PC-9 (cell line): ENCODE measurements around the gene CNTN4. TPM values are rescaled to one million over a fixed set of nuclear protein-coding genes. Genes with fewer than 3 reads are reported as not detected.

Experiments used
- BruUV-seq: library from RNA; stranded (reverse); fragments of 400-500 nt; replicated peaks from 2 replicates; lab custom pipeline; 2021; lab: Mats Ljungman, UMichigan
- CTCF ChIA-PET: fragments of 300-600 bp; sonication (Branson Sonifier 250); formaldehyde crosslinking; loops from one replicate; lab custom pipeline; 2022; ENCODE audit warnings: antibody characterized with exemption; lab: Charles Lee
- POLR2A ChIA-PET: fragments of 300-600 bp; sonication (Branson Sonifier 250); formaldehyde crosslinking; loops from one replicate; lab custom pipeline; 2022; ENCODE audit warnings: antibody characterized with exemption; ENCODE audit not compliant: unreplicated experiment; lab: Charles Lee
- DNase-seq, 2 experiments: peaks; one replicate each; pipeline versions ENCODE4 v3.0.0 to v3.0.0-alpha.2; 2015 to 2022; ENCODE audit warnings: mixed read lengths in 1 of 2
- H2AFZ ChIP-seq: fragments of 200-600 bp; sonication (generic); 2 replicates; pipeline ENCODE4 v1.8.1; 2017; ENCODE audit warnings: antibody characterized with exemption
- H3F3A ChIP-seq: fragments of 200-600 bp; sonication (generic); 2 replicates; pipeline ENCODE4 v1.8.1; 2017; ENCODE audit warnings: antibody characterized with exemption, mild to moderate bottlenecking, low read depth; ENCODE audit not compliant: insufficient read depth
- H3K27ac ChIP-seq: fragments of 200-600 bp; sonication (generic); 2 replicates; pipeline ENCODE4 v1.6.1; 2016; ENCODE audit warnings: mixed run types
- H3K27me3 ChIP-seq: fragments of 200-600 bp; sonication (generic); 2 replicates; pipeline ENCODE4 v1.6.1; 2016; ENCODE audit warnings: low read depth, mixed run types; ENCODE audit not compliant: insufficient read depth
- H3K36me3 ChIP-seq: fragments of 200-600 bp; sonication (generic); 2 replicates; pipeline ENCODE4 v1.6.1; 2016; ENCODE audit warnings: low read depth, mixed run types
- H3K4me1 ChIP-seq: fragments of 200-600 bp; sonication (generic); replicated peaks from 2 replicates; pipeline ENCODE4 v1.6.1; 2016; ENCODE audit warnings: mixed run types; ENCODE audit not compliant: insufficient read depth
- H3K4me2 ChIP-seq: fragments of 200-600 bp; sonication (generic); 2 replicates; pipeline ENCODE4 v1.6.1; 2017; ENCODE audit warnings: mixed run types
- H3K4me3 ChIP-seq: fragments of 200-600 bp; sonication (generic); 2 replicates; pipeline ENCODE4 v1.6.1; 2016; ENCODE audit warnings: mixed run types
- H3K79me2 ChIP-seq: fragments of 200-600 bp; sonication (generic); 2 replicates; pipeline ENCODE4 v1.6.1; 2017; ENCODE audit warnings: low read depth, mixed run types
- H3K9me2 ChIP-seq: fragments of 200-600 bp; sonication (generic); 2 replicates; pipeline ENCODE4 v1.8.1; 2017; ENCODE audit warnings: mild to moderate bottlenecking; ENCODE audit not compliant: insufficient read depth
- H3K9me3 ChIP-seq: fragments of 200-600 bp; sonication (generic); 2 replicates; pipeline ENCODE4 v1.8.1; 2016; ENCODE audit warnings: low read depth; ENCODE audit not compliant: insufficient read depth
- H4K20me1 ChIP-seq: fragments of 200-600 bp; sonication (generic); 2 replicates; pipeline ENCODE4 v1.8.1; 2017; ENCODE audit not compliant: insufficient read depth
- EZH2 ChIP-seq: fragments of 200-600 bp; sonication (generic); IDR thresholded peaks from 2 replicates; pipeline ENCODE4 v1.8.0; 2017; ENCODE audit warnings: antibody characterized with exemption, low read depth
- intact Hi-C: fragments of 100-400 bp; cut with micrococcal nuclease; formaldehyde crosslinking; loops from one replicate; pipeline ENCODE4 v1.10.0; 2022; ENCODE audit not compliant: unreplicated experiment
- total RNA-seq: library from RNA; stranded (reverse); gene quantifications from 2 replicates; pipeline ENCODE4 v1.2.3, GENCODE V29; 2021
- TF ChIP-seq, protein P1 (sequence below): fragments of 200-600 bp; sonication (generic); conservative IDR thresholded peaks from 2 replicates; pipeline ENCODE4 v1.6.1; 2017; ENCODE audit warnings: mixed run types, antibody characterized with exemption, mild to moderate bottlenecking, moderate library complexity

Gene CNTN4
- total RNA-seq, 1 experiment from 2014 or later, result not detected

GRCh38 chr3:2614578-2614977 is 515.9 kb downstream of the CNTN4 start:
- DNase-seq, result no peak
- H3K9me3 ChIP-seq, result no peaks in the 10 kb centered on the region
- TF ChIP-seq EZH2, result no peak
- TF ChIP-seq, protein P1, sequence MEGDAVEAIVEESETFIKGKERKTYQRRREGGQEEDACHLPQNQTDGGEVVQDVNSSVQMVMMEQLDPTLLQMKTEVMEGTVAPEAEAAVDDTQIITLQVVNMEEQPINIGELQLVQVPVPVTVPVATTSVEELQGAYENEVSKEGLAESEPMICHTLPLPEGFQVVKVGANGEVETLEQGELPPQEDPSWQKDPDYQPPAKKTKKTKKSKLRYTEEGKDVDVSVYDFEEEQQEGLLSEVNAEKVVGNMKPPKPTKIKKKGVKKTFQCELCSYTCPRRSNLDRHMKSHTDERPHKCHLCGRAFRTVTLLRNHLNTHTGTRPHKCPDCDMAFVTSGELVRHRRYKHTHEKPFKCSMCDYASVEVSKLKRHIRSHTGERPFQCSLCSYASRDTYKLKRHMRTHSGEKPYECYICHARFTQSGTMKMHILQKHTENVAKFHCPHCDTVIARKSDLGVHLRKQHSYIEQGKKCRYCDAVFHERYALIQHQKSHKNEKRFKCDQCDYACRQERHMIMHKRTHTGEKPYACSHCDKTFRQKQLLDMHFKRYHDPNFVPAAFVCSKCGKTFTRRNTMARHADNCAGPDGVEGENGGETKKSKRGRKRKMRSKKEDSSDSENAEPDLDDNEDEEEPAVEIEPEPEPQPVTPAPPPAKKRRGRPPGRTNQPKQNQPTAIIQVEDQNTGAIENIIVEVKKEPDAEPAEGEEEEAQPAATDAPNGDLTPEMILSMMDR, result no peak
- no TSS peak for BruUV-seq
- intact Hi-C loops, result no loop called here
- H4K20me1 ChIP-seq, result no peaks in the 10 kb centered on the region
- H3K4me1 ChIP-seq, result no peaks in the 10 kb centered on the region
- ChIA-PET POLR2A (no interaction called here), CTCF (no interaction called here)
- H3F3A ChIP-seq, result no peaks in the 10 kb centered on the region
- no peak overlapping the region for H3K4me3 ChIP-seq
- H3K4me2 ChIP-seq, result no peak overlapping the region
- H2AFZ ChIP-seq, result no peak overlapping the region
- H3K27ac ChIP-seq, result no peak overlapping the region
- H3K9me2 ChIP-seq, result no peaks in the 10 kb centered on the region
- H3K36me3 ChIP-seq, result no peaks in the 10 kb centered on the region
- no peaks in the 10 kb centered on the region for H3K79me2 ChIP-seq
- no peaks in the 10 kb centered on the region for H3K27me3 ChIP-seq

DNA sequence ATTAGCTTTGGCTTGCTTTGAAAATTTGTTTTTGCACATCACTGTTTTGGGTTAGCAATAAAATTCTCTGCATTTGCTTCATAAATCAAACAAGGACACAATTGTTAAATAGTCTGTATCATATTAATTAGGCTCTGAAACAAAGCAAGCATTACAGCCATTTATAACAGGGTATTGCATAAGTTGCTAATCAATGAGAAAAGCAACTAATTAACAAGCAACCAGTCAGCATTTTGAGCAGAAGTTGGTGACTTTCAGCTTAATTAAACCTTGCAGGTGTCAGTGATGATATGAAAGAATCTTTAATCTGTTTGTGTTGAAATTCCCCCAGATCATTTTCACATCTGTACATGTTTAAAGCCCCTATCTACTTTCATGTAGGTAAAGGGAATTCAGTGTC is 516.4 kb downstream of the CNTN4 start:
- H3K36me3 ChIP-seq, result no peaks in the 10 kb centered on the region
- H3K27me3 ChIP-seq, result no peaks in the 10 kb centered on the region
- no peaks in the 10 kb centered on the region for H3K4me1 ChIP-seq
- H3F3A ChIP-seq, result no peaks in the 10 kb centered on the region
- no peak overlapping the region for H2AFZ ChIP-seq
- no peaks in the 10 kb centered on the region for H4K20me1 ChIP-seq
- TF ChIP-seq EZH2, result no peak
- TF ChIP-seq, protein P1, result no peak
- H3K4me2 ChIP-seq, result no peak overlapping the region
- no peaks in the 10 kb centered on the region for H3K9me3 ChIP-seq
- no TSS peak for BruUV-seq
- DNase-seq, result no peak
- CTCF ChIA-PET, result no interaction called here
- intact Hi-C loops, result no loop called here
- no peak overlapping the region for H3K4me3 ChIP-seq
- POLR2A ChIA-PET, result no interaction called here
- no peak overlapping the region for H3K27ac ChIP-seq
- H3K79me2 ChIP-seq, result no peaks in the 10 kb centered on the region
- H3K9me2 ChIP-seq, result no peaks in the 10 kb centered on the region

DNA sequence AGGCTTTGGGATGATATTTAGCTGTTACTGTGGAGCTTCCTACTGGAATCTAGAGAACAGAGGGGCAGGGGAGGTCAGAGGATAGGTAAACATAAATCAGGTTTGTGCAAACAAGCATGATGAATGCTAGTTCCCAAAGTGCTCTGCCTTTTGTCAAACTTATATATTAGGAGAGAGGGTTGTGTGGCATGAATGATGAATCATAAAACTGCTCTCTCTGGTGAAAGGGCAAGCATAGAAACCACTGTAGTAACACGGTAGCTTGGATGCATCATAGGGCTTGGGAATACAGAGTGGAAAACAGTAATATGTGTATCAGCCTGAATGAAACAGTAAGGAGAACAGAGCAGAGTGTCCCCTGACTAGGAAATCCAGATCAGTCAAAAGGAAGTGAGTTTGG is 524.8 kb downstream of the CNTN4 start:
- TF ChIP-seq EZH2, result no peak
- TF ChIP-seq, protein P1, result no peak
- no peak overlapping the region for H3K4me3 ChIP-seq
- no TSS peak for BruUV-seq
- no peak overlapping the region for H3K27ac ChIP-seq
- no peak overlapping the region for H2AFZ ChIP-seq
- H3K4me2 ChIP-seq, result no peak overlapping the region
- H4K20me1 ChIP-seq, result no peaks in the 10 kb centered on the region
- H3K9me3 ChIP-seq, result no peaks in the 10 kb centered on the region
- DNase-seq, result no peak
- no peaks in the 10 kb centered on the region for H3K79me2 ChIP-seq
- H3K36me3 ChIP-seq, result no peaks in the 10 kb centered on the region
- no peaks in the 10 kb centered on the region for H3K4me1 ChIP-seq
- H3K9me2 ChIP-seq, result no peaks in the 10 kb centered on the region
- ChIA-PET CTCF (no interaction called here), POLR2A (no interaction called here)
- intact Hi-C loops, result no loop called here
- H3K27me3 ChIP-seq, result no peaks in the 10 kb centered on the region
- H3F3A ChIP-seq, result no peaks in the 10 kb centered on the region
